WI38 (cell line): ENCODE results near the gene IGSF3.
"Not testable (repeated sequence)": the region's sequence is repeated elsewhere in the genome, so short reads cannot be mapped to it uniquely, and the experiment has no call there.

ENCODE experiments used
- H3K4me3 ChIP-seq: 2 replicates; pipeline ENCODE4 v1.5.1; 2011; ENCODE audit warnings: low read depth, mild to moderate bottlenecking, control low read depth, low read length
- TF ChIP-seq, protein P1 (sequence below): IDR thresholded peaks from 2 replicates; pipeline ENCODE4 v1.5.1; 2012; ENCODE audit warnings: low read depth, mild to moderate bottlenecking, control low read depth, low read length

IGSF3 gene

DNA sequence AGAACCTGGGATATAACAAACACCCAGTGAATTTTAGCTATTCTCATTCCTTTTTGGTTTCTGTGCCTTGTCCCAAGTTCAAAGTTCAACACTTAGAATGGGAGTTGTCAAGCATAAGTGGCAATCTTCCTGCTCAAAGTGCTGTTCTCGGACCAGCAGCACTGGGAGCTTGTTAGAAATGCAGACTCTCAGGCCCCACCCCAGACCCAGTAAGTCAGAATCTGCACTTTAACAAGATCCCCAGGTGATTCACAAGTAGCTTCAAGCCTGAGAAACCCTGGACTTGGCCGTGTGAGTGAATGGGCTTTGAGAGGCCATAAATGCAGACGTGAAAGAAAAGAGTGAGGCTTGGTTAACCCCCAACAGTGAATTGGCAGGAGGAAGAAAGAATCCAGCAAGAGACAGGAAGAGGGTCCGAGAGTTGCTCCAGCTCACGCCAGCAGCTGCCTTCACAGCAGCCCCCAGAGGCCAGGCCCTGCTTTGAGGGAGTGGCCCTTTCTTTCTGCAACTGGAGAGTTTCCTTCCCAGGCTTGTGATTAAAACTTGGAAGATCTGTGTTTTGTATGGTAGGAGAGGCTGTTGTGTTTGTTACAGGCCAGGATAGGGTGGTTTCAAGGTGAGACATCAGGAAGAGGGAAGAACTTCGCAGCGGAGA is 75.5 kb downstream of the IGSF3 start:
- H3K4me3 ChIP-seq = not testable (repeated sequence)

DNA sequence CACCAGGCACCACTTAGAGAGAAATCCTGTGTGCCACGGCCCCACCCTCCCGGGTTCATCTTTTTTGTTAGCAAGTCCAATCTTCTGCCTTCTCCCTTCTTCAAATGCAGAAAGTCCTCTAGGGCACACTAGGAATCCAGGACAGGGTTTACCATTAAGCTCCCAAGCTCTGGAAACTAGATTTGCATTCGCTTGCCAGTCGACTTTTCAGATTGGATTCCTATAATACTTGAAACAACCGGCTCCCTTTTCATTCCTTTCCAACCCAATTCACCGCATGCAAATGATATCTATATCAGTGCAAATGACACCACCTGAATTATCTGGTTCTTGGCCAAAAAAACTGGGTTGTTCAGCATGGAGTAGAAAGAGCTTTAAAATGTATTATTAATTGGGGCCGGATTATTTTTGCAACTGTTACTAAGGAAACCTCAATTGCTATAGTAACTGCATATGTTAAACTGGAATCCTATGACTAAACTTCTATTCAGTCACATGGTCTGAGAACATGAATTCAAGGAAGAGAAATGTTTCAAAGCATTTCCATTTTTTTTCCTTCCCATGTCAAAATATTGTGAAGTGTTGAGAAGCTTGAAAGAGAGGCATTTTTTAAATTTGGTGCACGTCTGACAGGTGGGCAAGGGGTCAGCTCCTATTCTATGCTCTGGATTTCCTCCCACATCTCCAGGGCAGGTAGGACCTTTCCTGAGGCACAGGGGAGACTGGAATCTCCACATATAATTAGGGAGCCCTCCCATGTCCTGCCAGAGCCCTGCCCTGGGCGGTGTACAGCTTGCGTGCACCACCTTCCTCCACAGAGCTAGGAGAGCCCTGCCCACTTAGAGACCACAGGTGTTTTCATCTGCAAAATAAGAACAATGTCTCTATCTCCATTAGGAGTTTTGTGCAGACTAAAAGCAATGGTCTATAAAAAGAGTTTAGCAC is 76.3 kb downstream of the IGSF3 start:
- not testable (repeated sequence) for H3K4me3 ChIP-seq

DNA sequence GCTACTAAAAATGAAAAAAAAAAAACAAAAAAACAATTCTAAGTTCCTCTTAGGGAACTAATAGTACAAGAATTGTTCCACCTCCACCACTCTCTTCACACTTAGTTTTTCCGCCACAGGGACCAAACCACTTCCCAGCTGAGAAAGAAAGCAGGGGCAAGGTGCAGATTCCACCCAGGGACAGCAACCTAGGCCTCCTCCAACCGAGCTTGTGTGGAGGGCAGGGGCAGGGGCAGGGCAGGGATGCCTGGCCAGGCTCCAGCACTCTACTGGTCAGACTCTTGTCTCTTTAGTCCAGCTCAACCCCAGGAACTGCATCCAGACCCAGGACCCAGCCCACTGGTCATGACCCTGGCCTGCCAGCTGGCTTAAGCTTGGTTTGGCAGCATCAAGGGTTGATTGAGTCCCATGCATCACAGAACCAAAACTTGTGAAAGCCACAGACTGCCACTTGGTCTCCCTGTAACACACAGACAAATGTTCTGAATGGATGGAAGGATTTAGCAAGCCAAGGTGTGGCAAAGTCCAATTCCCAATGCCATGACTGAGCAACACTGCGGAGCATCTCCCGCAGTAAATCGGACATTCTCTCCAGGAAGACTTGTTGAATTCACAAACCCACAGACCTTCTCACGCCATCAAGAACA is 77.1 kb downstream of the IGSF3 start:
- H3K4me3 ChIP-seq = not testable (repeated sequence)

DNA sequence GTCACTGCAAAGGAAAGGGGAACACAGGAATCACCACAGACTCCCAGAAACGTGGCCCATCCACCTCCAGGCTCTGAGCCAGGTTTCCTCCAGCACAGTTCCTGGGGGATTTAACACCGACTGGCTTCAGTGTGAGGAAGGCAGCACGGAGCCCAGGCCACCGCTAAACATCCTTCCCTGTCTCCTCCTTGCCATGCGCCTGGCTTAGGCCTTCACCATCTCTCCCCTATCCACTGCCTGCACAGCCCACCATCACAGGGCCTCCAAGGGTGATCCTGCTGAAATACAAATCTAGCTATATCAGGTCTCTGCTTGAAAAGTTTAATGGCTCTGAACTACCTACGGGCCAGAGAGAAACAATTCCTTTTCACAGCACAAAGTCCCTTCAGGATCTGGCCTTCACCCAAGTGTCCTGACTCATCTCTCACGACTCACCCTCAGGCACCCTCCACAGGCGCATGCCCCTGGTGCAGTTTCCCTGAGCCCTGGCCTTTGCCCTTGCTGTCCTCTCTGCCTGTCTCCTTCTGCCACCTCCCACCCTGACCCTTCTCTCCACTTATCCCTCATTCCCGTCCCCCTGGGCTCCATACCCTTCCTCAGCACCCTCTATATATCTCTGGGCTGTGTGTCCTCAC is 78.3 kb downstream of the IGSF3 start:
- not testable (repeated sequence) for H3K4me3 ChIP-seq

DNA sequence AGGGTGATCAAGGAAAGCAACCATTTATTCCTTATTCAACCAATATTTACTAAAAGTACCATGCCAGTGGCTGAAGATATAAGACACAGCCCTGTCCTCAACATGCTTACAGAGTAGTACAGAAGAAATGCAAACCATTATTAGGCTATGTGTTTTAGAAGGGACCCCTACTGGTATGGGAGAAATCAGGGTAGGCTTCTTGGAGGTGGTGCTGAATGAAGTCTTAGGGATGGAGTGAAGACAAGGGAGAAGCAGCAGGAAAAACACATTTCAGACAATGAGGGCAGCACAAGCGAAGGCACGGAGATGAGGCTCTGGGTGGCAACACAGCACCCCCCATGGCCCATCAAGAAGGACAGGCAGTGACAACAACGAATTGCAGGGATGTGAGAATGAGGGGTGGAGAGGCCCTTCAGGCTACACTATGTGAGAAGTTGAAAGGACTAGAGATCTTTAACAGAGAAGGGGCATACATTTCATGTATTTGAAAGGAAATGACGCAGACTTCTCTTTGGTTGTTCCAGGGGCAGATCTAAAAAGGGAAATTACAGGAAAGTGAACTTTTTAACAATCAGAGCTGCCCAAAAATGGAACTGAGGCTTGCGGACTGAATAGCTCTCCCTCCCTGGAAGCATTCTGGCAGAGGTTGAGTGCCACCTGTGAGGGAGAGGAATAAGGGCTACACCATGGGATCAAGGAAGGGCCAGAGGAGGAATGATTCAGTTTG is 79.9 kb downstream of the IGSF3 start:
- TF ChIP-seq, protein P1, sequence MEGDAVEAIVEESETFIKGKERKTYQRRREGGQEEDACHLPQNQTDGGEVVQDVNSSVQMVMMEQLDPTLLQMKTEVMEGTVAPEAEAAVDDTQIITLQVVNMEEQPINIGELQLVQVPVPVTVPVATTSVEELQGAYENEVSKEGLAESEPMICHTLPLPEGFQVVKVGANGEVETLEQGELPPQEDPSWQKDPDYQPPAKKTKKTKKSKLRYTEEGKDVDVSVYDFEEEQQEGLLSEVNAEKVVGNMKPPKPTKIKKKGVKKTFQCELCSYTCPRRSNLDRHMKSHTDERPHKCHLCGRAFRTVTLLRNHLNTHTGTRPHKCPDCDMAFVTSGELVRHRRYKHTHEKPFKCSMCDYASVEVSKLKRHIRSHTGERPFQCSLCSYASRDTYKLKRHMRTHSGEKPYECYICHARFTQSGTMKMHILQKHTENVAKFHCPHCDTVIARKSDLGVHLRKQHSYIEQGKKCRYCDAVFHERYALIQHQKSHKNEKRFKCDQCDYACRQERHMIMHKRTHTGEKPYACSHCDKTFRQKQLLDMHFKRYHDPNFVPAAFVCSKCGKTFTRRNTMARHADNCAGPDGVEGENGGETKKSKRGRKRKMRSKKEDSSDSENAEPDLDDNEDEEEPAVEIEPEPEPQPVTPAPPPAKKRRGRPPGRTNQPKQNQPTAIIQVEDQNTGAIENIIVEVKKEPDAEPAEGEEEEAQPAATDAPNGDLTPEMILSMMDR = no peak
- H3K4me3 ChIP-seq = no peak overlapping the region

DNA sequence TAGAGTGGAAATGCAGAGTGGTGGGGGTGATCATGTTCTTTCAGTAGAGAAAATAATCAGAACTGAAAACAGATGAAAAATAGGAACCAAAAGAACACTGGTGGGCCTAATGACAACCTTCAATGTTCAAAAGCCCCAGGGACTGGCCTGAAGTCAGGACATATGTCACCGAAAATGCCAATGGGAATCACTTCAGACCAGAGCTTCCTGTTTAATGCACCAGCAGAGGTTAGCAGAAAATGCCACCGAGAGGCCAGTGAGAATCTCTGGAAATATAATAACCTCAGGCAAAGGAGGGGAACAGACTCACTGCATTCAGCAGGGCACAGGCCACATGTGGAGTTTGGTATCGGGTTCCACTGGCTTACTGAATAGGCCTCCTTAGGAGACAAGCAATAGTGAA is 80.8 kb downstream of the IGSF3 start:
- H3K4me3 ChIP-seq = no peak overlapping the region
- TF ChIP-seq, protein P1 = no peak

DNA sequence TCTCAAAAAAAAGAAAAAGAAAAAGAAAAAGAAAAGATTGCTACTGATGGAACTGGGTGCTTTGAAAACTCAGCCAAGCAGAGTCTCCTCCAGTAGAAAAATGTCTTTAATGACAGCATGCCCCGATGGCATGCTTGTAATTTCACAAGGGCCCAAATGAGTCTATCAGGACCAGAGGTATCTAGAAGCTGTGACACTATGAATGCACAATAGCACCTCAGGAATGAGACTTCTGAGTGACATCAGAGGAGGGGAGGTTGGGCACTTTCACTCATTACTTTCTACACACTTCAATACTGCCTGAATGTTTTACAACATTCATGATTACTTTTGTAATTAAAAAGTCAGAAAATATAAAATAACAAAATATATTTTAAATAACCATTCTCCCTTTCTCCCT is 81.6 kb downstream of the IGSF3 start:
- no peak overlapping the region for H3K4me3 ChIP-seq

DNA sequence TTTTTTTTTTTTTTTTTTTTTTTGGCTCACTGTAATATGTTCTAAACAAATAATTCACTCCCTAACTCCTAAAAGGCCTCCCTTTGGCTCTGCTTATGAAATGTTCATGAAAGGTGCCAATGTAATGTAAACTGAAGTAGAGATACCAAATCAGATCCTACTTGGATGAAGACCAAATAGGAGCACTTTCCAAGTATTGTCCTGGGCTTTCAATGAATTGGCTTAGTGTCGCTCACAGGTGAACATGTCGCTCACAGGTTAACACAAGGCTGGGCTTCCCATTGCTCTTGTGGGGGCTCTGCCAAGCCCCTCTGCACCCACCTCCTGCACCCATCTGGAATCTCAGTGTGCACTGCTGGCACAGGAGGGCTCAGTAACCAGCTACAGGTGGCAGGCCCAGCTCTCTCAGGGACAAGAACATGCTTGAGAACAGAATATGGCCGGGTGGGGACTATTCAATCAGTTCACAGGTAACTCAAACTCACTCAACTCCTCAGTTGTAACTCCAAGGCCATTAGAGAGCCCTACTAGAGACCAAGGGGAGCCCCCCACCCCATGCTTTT is 86.1 kb downstream of the IGSF3 start:
- no peak overlapping the region for H3K4me3 ChIP-seq
- TF ChIP-seq, protein P1 = no peak

More for the DNA sequence above, 81.6 kb downstream of the IGSF3 start:
- TF ChIP-seq, protein P1 = no peak
